AG10803 (cell line): ENCODE measurements around the gene TAS1R2.
"Not testable (repeated sequence)": the region's sequence is repeated elsewhere in the genome, so short reads cannot be mapped to it uniquely, and the experiment has no call there.

Experiments used
- DNase-seq: peaks from one replicate; pipeline ENCODE4 v3.0.0; 2010; ENCODE audit warnings: low read depth
- H3K4me3 ChIP-seq: 2 replicates; pipeline ENCODE4 v1.5.1; 2011; ENCODE audit warnings: mild to moderate bottlenecking, low read length, control low read depth
- TF ChIP-seq, protein P1 (sequence below): conservative IDR thresholded peaks from 2 replicates; pipeline ENCODE4 v1.5.1; 2011; ENCODE audit warnings: mild to moderate bottlenecking, low read length, control low read depth, inconsistent platforms

Gene TAS1R2

DNA sequence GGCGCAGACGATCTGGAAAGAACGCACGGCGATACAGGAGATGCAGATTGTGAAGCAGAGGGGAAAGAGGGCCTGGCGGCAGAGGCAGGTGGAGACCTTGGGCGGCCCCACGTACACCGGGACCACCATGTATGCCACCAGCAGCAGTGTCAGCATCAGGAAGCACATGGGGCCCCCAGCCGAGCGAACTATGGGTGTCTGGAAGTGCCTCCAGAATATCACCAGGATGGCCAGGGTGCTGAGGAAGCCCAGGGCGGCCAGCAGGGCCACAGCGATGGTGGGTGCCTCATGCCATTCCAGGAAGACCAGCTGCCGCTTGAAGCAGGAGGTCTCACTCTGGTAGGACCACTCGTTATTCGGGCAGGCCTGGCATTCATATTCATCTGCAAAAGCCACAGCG, 19.3 kb downstream of the TAS1R2 start:
- H3K4me3 ChIP-seq: no peak overlapping the region
- DNase-seq: no peak
- TF ChIP-seq, protein P1, sequence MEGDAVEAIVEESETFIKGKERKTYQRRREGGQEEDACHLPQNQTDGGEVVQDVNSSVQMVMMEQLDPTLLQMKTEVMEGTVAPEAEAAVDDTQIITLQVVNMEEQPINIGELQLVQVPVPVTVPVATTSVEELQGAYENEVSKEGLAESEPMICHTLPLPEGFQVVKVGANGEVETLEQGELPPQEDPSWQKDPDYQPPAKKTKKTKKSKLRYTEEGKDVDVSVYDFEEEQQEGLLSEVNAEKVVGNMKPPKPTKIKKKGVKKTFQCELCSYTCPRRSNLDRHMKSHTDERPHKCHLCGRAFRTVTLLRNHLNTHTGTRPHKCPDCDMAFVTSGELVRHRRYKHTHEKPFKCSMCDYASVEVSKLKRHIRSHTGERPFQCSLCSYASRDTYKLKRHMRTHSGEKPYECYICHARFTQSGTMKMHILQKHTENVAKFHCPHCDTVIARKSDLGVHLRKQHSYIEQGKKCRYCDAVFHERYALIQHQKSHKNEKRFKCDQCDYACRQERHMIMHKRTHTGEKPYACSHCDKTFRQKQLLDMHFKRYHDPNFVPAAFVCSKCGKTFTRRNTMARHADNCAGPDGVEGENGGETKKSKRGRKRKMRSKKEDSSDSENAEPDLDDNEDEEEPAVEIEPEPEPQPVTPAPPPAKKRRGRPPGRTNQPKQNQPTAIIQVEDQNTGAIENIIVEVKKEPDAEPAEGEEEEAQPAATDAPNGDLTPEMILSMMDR: no peak

DNA sequence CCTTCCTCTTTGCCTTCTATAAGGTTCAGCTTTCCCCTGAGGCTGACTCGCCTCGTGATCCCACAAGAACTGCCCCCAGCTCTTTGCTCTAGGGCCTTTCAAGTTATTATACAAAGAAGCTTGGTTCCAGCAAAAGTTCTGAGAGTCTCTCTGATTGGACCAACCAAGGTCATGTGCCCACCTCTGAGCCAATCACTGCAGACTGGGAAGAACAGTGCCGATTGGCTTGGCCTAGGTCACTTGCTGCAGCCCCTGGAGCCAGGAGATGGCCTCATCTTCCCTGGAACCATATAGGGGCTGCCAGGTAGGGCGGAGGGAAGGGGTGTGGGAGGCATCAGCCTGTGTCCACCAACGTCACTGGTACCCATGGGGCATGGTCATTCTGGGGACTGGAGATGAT, 22.8 kb downstream of the TAS1R2 start:
- DNase-seq: no peak
- H3K4me3 ChIP-seq: no peak overlapping the region
- TF ChIP-seq, protein P1: no peak

DNA sequence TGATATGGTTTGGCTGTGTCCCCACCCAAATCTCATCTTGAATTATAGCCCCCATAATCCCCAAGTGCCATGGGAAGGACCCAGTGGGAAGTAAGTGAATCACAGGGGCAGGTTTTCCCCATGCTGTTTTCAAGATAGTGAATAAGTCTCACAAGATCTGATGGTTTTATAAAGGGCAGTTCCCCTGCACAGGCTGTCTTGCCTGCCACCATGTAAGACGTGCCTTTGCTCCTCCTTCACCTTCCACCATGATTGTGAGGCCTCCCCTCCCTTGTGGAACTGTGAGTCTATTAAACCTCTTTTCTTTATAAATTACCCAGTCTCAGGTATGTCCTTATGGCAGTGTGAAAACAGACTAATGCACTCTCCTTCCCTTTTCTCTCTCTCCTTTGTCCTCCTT, 27.1 kb downstream of the TAS1R2 start:
- not testable (repeated sequence) for DNase-seq, H3K4me3 ChIP-seq

DNA sequence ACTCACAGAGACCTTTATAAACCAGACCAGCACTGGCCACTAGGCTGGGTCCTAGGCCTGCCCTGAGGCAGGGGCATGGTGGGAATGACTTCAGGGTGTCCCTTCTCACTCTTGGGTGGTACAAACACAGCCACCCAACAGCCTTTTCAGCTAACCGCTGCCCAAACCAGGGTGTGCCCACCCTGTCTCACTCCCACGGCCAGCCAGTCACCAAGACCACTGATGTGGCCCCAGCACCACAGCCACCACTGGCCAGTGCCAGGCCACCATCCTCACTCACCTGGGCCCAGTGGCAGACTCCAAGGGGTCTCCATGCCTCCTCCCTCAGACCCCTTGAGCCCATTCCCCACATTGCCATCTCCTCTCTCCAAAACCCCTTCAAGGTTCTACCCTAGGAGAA, 27.8 kb downstream of the TAS1R2 start:
- no peak overlapping the region for H3K4me3 ChIP-seq
- DNase-seq: no peak
- TF ChIP-seq, protein P1: no peak

DNA sequence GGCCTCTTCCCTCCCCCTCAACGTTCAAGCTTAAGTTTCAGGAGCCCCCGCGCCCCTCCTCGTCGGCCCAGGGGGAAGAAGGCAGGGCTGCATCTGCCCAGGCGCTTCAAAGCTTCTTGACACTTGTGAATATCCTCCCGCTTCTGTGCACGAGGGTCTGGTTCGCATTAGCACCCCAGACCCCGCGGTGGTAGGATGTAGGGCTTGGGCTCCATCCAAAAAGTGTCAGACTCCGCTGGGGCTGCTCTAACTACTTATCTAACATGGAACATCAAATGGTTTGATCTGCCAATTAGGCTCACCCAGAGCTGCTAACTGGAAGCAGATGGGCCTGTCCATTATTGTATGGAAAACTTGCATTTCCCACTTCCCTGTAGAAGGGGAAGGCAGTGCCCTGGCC, 28.9 kb downstream of the TAS1R2 start:
- TF ChIP-seq, protein P1: no peak
- no peak overlapping the region for H3K4me3 ChIP-seq
- no peak for DNase-seq

DNA sequence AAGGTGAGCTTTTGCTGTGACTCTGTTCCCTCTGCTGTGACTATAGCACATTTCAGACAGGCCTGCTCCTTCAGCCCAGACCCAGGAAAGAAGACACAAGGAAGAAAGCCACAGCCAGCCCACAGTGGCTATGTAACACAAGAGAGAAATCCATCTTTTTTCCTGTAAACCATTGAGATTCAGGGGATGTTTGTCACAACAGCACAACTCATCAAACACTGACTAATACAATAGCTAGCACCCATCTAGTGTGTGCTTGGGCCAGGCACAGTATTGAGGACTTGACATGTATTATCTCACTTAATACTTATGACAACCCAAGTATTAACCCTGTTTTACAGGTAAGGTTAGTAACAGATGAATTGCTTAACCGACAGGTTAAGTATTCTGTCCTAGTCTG, 29.8 kb downstream of the TAS1R2 start:
- DNase-seq: no peak
- H3K4me3 ChIP-seq: no peak overlapping the region
- TF ChIP-seq, protein P1: no peak

DNA sequence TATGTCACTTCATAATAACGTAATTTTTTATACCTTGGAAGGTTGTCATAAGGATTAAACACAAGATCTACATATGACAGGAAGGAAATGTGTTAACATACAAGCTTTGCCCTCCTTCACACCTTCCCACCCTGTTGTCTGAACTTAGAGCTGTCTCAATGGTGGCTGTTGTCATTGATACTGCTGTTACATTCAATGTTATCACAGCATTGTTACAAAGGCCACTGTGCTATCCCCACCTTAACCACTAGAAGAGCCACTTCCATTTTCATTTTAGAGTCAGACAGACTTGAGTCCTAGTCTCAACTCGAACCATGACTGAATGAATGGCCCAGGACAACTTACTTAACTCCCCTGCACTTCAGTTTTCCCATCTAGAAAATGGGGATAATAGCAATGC, 31.2 kb downstream of the TAS1R2 start:
- no peak for DNase-seq

More for the DNA sequence above, 31.2 kb downstream of the TAS1R2 start:
- TF ChIP-seq, protein P1: no peak
- no peak overlapping the region for H3K4me3 ChIP-seq
